GM20000 (cell line): ENCODE data around the gene CUX1.

ENCODE experiments used
- DNase-seq: peaks from one replicate; pipeline ENCODE4 v3.0.0; 2012; ENCODE audit warnings: low spot score
- TF ChIP-seq, protein P1 (sequence below): IDR thresholded peaks from 2 replicates; pipeline ENCODE4 v1.5.1; 2012; ENCODE audit warnings: mild to moderate bottlenecking, control low read depth; ENCODE audit errors: extremely low read depth, missing control alignments

The CUX1 gene

DNA sequence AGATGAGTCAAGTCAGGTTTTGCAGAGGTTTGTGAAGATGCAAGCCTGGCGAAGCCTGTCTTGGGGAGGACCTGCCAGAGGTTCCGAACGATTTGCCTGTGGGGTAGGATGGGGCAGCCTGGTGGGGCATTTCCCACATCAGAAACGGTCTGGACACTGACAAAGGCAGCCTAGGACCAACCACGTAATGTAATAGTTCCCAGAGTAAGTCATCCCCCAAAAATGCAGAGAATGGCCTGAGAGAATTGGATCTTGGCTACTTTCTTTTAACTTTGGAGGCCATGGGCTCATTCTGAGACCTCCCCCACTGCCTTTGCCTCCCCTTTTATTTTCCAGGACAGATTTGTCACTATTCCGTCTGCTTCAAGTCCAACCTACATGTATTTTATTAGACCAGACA is 300.3 kb downstream of the CUX1 start:
- no peak for DNase-seq
- TF ChIP-seq, protein P1, sequence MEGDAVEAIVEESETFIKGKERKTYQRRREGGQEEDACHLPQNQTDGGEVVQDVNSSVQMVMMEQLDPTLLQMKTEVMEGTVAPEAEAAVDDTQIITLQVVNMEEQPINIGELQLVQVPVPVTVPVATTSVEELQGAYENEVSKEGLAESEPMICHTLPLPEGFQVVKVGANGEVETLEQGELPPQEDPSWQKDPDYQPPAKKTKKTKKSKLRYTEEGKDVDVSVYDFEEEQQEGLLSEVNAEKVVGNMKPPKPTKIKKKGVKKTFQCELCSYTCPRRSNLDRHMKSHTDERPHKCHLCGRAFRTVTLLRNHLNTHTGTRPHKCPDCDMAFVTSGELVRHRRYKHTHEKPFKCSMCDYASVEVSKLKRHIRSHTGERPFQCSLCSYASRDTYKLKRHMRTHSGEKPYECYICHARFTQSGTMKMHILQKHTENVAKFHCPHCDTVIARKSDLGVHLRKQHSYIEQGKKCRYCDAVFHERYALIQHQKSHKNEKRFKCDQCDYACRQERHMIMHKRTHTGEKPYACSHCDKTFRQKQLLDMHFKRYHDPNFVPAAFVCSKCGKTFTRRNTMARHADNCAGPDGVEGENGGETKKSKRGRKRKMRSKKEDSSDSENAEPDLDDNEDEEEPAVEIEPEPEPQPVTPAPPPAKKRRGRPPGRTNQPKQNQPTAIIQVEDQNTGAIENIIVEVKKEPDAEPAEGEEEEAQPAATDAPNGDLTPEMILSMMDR = no peak

- TF ChIP-seq, protein P1 = no peak
- no peak for DNase-seq
Measured at GRCh38 chr7:102119213-102119651, 301.8 kb downstream of the CUX1 start.

DNA sequence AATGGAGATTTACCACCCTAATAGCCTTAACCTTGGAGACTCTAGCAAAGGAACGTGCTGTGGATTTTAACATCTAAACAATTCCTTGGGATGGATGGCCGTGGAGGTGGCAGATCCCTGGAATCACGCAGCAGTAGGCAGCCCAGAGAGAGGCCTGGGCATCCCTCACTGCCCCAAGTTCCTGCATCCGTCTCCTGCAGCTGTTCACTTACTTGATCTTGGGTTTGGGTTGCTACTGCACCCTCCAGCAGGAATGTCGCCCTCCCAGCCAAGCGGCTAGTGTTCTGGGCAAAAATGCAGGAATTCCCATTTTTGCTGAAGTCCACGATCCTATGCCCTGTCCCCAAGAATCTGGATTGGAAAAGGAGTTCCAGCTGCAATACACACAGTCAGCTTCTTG is 302.5 kb downstream of the CUX1 start:
- no peak for DNase-seq

GRCh38 chr7:102120666-102121195 is 303.3 kb downstream of the CUX1 start:
- TF ChIP-seq, protein P1 = no peak
- DNase-seq = no peak

More for the DNA sequence above, 302.5 kb downstream of the CUX1 start:
- TF ChIP-seq, protein P1 = no peak

DNA sequence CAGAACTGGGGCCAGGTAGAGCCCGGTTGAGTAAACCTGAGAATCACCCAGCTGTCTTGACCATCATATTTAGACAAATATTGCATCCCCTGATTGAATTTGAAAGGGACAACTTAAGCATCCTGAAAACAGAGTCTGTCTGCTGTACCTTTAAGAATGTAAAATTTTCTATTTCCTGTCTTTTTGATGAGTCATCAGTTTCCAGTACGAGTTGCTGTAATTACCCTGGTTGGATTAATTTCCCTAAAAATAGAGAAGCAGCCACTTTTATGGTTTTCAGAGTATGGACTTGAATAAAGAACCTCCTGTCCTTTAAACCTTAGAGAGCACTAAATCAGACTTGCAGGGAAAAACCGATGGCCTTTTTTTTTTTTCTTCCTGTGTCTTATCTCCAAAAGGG is 304.6 kb downstream of the CUX1 start:
- TF ChIP-seq, protein P1 = no peak
- peak; percentile 69 for DNase-seq

DNA sequence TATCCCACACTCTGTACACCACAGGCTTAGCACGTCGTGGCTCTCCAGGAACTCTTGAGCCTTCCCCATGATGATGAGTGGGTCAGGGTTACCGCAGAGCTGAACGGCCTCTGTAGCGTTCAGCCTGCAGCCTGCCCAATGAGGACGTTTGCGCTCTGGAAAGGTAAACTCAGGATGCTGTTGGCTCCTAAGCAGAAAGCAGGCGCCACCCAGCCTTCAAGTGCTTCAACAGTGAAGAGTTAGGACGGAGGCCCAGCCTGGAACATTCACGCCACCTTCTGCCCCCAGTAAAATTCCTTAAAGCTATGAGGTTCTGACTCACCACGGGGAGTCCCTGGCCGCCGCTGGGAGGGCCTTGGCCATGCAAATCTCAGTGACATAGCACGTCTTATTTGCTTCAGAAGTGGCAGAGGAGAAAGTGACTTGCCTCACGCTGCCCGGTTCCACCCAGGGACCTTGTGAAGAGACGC is 307.7 kb downstream of the CUX1 start:
- peak; percentile 66 for DNase-seq
- TF ChIP-seq, protein P1 = no peak

DNA sequence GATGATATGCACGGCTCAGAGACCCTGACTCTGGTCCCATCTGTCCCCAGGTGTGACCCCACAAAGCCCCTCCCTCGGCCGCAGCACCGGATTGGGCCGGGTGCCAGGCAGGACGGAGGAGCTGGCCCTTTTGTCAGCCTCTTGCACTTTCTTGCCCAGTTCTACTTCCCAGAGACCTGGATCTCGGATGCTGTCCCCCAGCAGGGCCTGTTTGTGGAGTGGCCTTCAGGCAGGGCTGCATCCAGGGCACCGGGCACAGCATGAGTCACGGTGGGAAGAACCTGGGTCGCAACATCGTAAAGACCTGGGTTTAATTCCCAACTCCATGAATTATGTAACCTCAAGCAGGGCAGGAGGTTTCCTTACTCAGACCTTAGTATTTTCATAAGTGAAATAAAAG is 310.9 kb downstream of the CUX1 start:
- TF ChIP-seq, protein P1 = no peak

More for the DNA sequence above, 310.9 kb downstream of the CUX1 start:
- no peak for DNase-seq
